NCI-H510A (cell line): ENCODE measurements around the gene TXK.

Experiments
- DNase-seq: peaks from one replicate; lab custom pipeline; 2025; lab: John Stamatoyannopoulos, UW

TXK gene

GRCh38 chr4:48049483-48049882 lies 84.6 kb downstream of the TXK start:
- no peak for DNase-seq

GRCh38 chr4:48047896-48048295 lies 86.2 kb downstream of the TXK start:
- DNase-seq = no peak

- DNase-seq = no peak
Observed at GRCh38 chr4:48047421-48047844, 86.6 kb downstream of the TXK start.

GRCh38 chr4:48046059-48046458 lies 88.0 kb downstream of the TXK start:
- no peak for DNase-seq

- DNase-seq = no peak
Observed at GRCh38 chr4:48044298-48044697, 89.8 kb downstream of the TXK start.

- DNase-seq = no peak
Observed at GRCh38 chr4:48043504-48043903, 90.5 kb downstream of the TXK start.

- no peak for DNase-seq
Observed at GRCh38 chr4:48042979-48043461, 91.0 kb downstream of the TXK start.

- no peak for DNase-seq
Observed at GRCh38 chr4:48041535-48042137, 92.4 kb downstream of the TXK start.

GRCh38 chr4:48039561-48039960 lies 94.5 kb downstream of the TXK start:
- DNase-seq = no peak

- no peak for DNase-seq
Observed at GRCh38 chr4:48038666-48039065, 95.4 kb downstream of the TXK start.

GRCh38 chr4:48037117-48037462 lies 97.0 kb downstream of the TXK start:
- DNase-seq = no peak

GRCh38 chr4:48035952-48036351 lies 98.1 kb downstream of the TXK start:
- DNase-seq = no peak

GRCh38 chr4:48033825-48034413 lies 100.1 kb downstream of the TXK start:
- DNase-seq = no peak

- no peak for DNase-seq
Observed at GRCh38 chr4:48033412-48033811, 100.6 kb downstream of the TXK start.

GRCh38 chr4:48032721-48033120 lies 101.3 kb downstream of the TXK start:
- DNase-seq = no peak

GRCh38 chr4:48031802-48032525 lies 102.1 kb downstream of the TXK start:
- DNase-seq = no peak

- no peak for DNase-seq
Observed at GRCh38 chr4:48030470-48030869, 103.6 kb downstream of the TXK start.

GRCh38 chr4:48028696-48029095 lies 105.4 kb downstream of the TXK start:
- no peak for DNase-seq

GRCh38 chr4:48027653-48028052 lies 106.4 kb downstream of the TXK start:
- DNase-seq = no peak

- DNase-seq = peak; percentile 44
Observed at GRCh38 chr4:48025005-48025404, 109.0 kb downstream of the TXK start.

GRCh38 chr4:48024522-48024921 lies 109.5 kb downstream of the TXK start:
- DNase-seq = no peak

- DNase-seq = no peak
Observed at GRCh38 chr4:48022192-48022799, 111.8 kb downstream of the TXK start.

- no peak for DNase-seq
Observed at GRCh38 chr4:48021100-48021499, 113.0 kb downstream of the TXK start.
